ENCODE data around the gene TLCD1.

The TLCD1 gene

GRCh38 chr17:28714281-28714680 lies 11.8 kb downstream of the TLCD1 start:
- no peaks in the 10 kb centered on the region for H3K27me3 Mint-ChIP-seq
- H3K36me3 Mint-ChIP-seq = peaks cover 3% of the 10 kb centered on the region
- H3K4me1 Mint-ChIP-seq (ENCODE audit: low read depth) = peaks cover 39% of the 10 kb centered on the region
- H3K27ac Mint-ChIP-seq = no peak overlapping the region
- peak overlapping the region; percentile 13 for H3K4me3 Mint-ChIP-seq
- H3K9me3 Mint-ChIP-seq (ENCODE audit: low read depth) = no peaks in the 10 kb centered on the region

GRCh38 chr17:28712705-28713415 lies 13.2 kb downstream of the TLCD1 start:
- peak overlapping the region; percentile 85 for H3K4me3 Mint-ChIP-seq

GRCh38 chr17:28712032-28712704 lies 13.9 kb downstream of the TLCD1 start:
- Mint-ChIP-seq H3K27ac (peak overlapping the region; percentile 82), H3K4me3 (peak overlapping the region; percentile 85), H3K4me1 (ENCODE audit: low read depth) (peaks cover 29% of the 10 kb centered on the region), H3K36me3 (peaks cover 3% of the 10 kb centered on the region), H3K27me3 (no peaks in the 10 kb centered on the region), H3K9me3 (ENCODE audit: low read depth) (no peaks in the 10 kb centered on the region)

More at GRCh38 chr17:28712705-28713415, 13.2 kb downstream of the TLCD1 start:
- Mint-ChIP-seq H3K4me1 (ENCODE audit: low read depth) (peaks cover 29% of the 10 kb centered on the region), H3K27ac (peak overlapping the region; percentile 70), H3K27me3 (no peaks in the 10 kb centered on the region), H3K9me3 (ENCODE audit: low read depth) (no peaks in the 10 kb centered on the region), H3K36me3 (peaks cover 3% of the 10 kb centered on the region)

DNA sequence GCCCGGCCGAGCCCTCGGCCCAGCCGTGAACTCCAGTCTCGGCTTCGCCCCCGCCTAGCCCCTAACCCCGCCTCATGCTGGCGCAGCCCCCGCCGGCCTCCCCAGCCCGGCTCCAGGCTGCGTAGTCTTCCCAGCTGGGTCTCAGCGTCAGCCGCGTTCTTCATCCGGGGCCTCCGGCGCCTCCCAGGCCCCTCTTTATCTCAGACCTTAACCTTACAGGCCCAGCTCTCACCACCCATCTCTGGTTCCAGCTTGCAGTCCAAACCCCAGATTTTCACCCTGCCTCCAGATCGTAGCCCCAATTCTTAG lies 14.4 kb downstream of the TLCD1 start, which contains the start of gene PROCA1:
Gene PROCA1 (minus strand): TSS at position 166 of the 309 bp plus-strand sequence. CDS start 228 bp downstream, outside the sequence.
- peaks cover 29% of the 10 kb centered on the region for H3K4me1 Mint-ChIP-seq (ENCODE audit: low read depth)
- H3K27ac Mint-ChIP-seq = peak within 1 kb of the TSS; percentile 82
- no peaks in the 10 kb centered on the region for H3K9me3 Mint-ChIP-seq (ENCODE audit: low read depth)
- no peaks in the 10 kb centered on the region for H3K27me3 Mint-ChIP-seq
- peaks cover 3% of the 10 kb centered on the region for H3K36me3 Mint-ChIP-seq
- peak within 1 kb of the TSS; percentile 88 for H3K4me3 Mint-ChIP-seq

- Mint-ChIP-seq H3K4me3 (peak overlapping the region; percentile 88), H3K27me3 (no peaks in the 10 kb centered on the region), H3K9me3 (ENCODE audit: low read depth) (no peaks in the 10 kb centered on the region), H3K36me3 (peaks cover 3% of the 10 kb centered on the region), H3K4me1 (ENCODE audit: low read depth) (peaks cover 26% of the 10 kb centered on the region), H3K27ac (peak overlapping the region; percentile 82)
Observed at GRCh38 chr17:28710861-28711722, 14.9 kb downstream of the TLCD1 start.

DNA sequence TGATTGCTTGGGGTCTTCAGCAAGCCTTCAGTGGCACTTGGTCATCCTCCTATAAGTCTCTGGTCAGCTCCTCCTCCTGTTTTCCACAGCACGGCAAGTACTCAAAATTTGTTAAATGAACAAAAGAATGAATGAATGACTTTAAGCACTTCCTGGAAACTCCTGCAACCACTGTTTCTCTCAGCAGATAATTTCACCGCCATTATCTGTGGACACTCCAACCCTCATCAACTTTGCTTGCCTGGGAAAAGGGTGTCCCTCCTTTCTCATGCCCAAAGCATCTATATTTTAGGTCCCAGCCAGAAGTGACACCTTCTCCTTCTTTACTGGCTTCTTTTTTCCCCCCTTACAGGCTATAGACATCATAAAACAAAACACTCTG lies 18.7 kb downstream of the TLCD1 start:
- H3K9me3 Mint-ChIP-seq (ENCODE audit: low read depth) = no peaks in the 10 kb centered on the region
- H3K27ac Mint-ChIP-seq = peak overlapping the region; percentile 43
- H3K36me3 Mint-ChIP-seq = no peaks in the 10 kb centered on the region
- H3K4me1 Mint-ChIP-seq (ENCODE audit: low read depth) = peaks cover 14% of the 10 kb centered on the region
- no peak overlapping the region for H3K4me3 Mint-ChIP-seq
- H3K27me3 Mint-ChIP-seq = no peaks in the 10 kb centered on the region

- H3K27me3 Mint-ChIP-seq = no peaks in the 10 kb centered on the region
- peak overlapping the region; percentile 41 for H3K27ac Mint-ChIP-seq
- no peak overlapping the region for H3K4me3 Mint-ChIP-seq
- H3K36me3 Mint-ChIP-seq = no peaks in the 10 kb centered on the region
- H3K9me3 Mint-ChIP-seq (ENCODE audit: low read depth) = no peaks in the 10 kb centered on the region
- peaks cover 8% of the 10 kb centered on the region for H3K4me1 Mint-ChIP-seq (ENCODE audit: low read depth)
Observed at GRCh38 chr17:28706471-28707338, 19.3 kb downstream of the TLCD1 start.

DNA sequence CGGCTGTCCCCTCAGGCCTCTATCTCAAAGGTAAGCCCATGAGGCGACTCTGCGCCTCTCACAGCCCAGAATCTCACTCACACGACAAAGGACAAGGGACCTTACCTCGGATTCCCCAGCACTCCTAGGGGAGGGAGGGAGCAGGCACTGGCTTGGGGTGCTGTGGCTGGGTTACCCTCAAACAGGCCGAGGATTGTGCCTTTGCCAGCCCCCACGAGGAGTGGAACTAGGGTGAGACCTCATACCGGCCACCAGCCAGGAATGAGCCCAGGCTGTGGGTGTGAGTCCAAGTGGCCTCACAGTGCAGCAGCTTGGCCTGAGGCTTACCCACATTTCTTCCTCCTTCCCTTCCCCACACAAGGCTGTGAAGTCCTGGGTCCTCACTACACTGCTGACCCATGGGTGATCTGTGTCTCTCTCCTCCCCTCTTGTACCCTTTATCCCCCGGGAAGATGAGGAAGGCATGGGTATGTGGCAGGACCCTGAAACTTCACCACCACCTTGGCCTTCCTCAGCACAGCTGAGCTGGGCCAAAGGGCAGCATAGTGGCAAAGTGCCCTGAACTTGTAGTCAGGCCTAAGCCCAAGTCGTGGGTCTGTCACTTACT lies 20.2 kb downstream of the TLCD1 start:
- Mint-ChIP-seq H3K4me1 (ENCODE audit: low read depth) (peaks cover 4% of the 10 kb centered on the region), H3K27ac (peak overlapping the region; percentile 68), H3K36me3 (no peaks in the 10 kb centered on the region), H3K9me3 (ENCODE audit: low read depth) (no peaks in the 10 kb centered on the region), H3K4me3 (no peak overlapping the region), H3K27me3 (no peaks in the 10 kb centered on the region)

DNA sequence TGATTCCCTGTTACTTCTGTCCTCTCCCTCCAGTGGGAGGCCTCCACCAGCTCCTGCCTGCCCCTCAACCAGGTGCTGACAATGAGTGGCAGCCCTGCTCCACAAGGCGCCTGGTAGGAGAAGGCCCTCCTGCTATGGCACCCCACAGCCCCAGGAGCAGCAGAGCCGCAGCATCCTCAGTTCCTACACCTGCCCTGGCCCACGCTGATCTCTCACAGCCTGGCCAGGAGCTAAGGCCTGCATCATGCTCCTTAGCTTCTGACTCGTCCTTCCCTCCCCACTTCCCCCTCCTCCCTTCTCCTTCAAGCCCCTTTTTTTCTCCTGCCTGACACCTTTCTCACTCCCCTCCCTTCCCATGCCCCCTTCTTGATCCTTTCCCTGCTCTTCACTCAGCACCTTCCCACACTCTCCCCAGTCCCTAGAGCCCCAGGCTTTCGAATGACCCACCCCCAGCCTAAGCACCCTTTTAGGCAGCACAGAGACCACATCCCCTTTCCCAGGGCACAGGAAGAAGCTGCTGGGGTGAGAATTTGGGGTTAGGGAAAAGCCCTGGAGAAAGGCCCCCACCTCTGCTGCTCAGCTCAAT lies 20.9 kb downstream of the TLCD1 start:
- Mint-ChIP-seq H3K4me1 (ENCODE audit: low read depth) (no peaks in the 10 kb centered on the region), H3K36me3 (no peaks in the 10 kb centered on the region), H3K27me3 (no peaks in the 10 kb centered on the region), H3K9me3 (ENCODE audit: low read depth) (no peaks in the 10 kb centered on the region), H3K4me3 (no peak overlapping the region), H3K27ac (peak overlapping the region; percentile 68)

DNA sequence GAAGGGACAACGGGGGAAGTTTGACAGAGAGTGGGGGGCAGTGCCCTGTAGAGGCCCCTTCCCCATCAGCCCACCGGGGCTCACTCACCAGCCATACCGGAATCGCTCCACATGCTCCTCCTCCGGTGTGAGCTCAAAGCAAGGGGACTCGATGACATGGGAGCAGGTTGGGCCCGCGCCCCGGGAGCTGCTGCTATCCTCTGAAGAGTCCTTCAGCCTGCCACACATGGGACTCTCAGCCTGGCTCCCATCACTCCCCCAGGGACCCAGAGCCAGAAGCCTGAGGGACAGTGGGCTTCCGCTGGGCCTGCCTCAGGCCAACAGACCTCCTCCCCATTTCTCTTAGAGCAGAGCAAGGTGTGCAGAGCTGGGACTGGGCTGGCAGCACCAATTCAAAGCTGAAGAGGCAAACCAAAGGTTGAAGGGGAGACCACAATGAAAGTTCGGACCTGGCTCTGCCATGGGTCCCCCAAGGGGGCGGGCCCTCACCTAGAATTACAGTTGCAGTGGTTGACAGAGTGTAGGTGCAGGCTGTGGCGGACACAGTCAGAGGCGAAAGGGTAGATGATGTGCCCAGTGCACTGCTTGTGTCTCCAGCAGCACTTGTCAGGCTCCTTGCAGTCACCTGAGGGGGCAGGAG lies 21.7 kb downstream of the TLCD1 start:
- Mint-ChIP-seq H3K4me3 (no peak overlapping the region), H3K27me3 (no peaks in the 10 kb centered on the region), H3K9me3 (ENCODE audit: low read depth) (no peaks in the 10 kb centered on the region), H3K4me1 (ENCODE audit: low read depth) (no peaks in the 10 kb centered on the region), H3K27ac (no peak overlapping the region), H3K36me3 (no peaks in the 10 kb centered on the region)

DNA sequence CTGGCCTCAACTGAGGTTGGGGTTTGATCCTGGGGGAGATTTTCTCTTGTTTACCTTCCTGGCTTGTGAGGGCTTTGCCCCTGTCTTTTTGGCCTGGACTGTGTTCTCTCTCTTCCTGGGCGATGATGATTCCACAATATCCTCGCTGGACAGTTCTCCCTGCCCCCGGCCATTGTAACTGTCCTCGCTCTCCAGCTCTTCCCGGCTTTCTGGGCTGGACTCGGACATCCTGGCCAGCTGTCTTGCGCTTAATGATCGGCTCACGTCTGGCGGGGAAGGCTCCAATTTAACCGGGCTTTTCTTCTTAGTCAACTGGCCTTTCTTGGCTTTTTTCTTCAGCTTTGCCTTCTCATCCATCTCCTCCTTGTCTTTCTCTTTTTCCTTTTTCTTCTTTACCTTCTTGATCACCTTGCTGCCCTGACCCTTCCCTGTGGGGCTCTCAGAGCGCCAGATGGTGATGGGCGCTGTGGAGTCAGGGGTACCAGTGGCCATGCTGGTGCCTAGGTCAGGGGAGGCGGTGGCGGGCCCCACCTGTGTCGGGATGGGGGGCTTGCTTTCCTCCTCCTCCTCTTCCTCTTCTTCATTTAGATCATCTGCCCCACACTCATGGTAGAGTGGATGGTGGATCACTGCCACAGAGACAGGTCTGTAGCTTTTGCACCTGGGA lies 22.3 kb downstream of the TLCD1 start:
- Mint-ChIP-seq H3K27ac (peak overlapping the region; percentile 43), H3K9me3 (ENCODE audit: low read depth) (no peaks in the 10 kb centered on the region), H3K4me3 (no peak overlapping the region), H3K36me3 (no peaks in the 10 kb centered on the region), H3K27me3 (no peaks in the 10 kb centered on the region), H3K4me1 (ENCODE audit: low read depth) (no peaks in the 10 kb centered on the region)

- Mint-ChIP-seq H3K27ac (no peak overlapping the region), H3K4me1 (ENCODE audit: low read depth) (no peaks in the 10 kb centered on the region), H3K27me3 (no peaks in the 10 kb centered on the region), H3K36me3 (no peaks in the 10 kb centered on the region), H3K4me3 (no peak overlapping the region), H3K9me3 (ENCODE audit: low read depth) (no peaks in the 10 kb centered on the region)
Observed at GRCh38 chr17:28702752-28703150, 23.3 kb downstream of the TLCD1 start.
